GM23338 (cell line): ENCODE data around the gene MVB12B. TPM values are rescaled to one million over a fixed set of nuclear protein-coding genes. Genes with fewer than 3 reads are reported as not detected.

Experiments
- ATAC-seq: fragments of 200-7000 bp; cut with Tn5 transposase; 3 replicates; pipeline ENCODE4 v1.9.1; 2020
- DNase-seq: peaks from one replicate; pipeline ENCODE4 v3.0.0-alpha.2; 2015; ENCODE audit warnings: low spot score
- H2AFZ ChIP-seq: fragments of 200-600 bp; sonication (generic); 2 replicates; pipeline ENCODE4 v1.8.0; 2016; ENCODE audit warnings: antibody characterized with exemption, mild to moderate bottlenecking, moderate library complexity
- H3F3A ChIP-seq: fragments of 200-600 bp; sonication (generic); replicated peaks from 2 replicates; pipeline ENCODE4 v1.8.0; 2017; ENCODE audit warnings: antibody characterized with exemption, mixed run types, low read depth
- H3K27ac ChIP-seq: fragments of 200-600 bp; sonication (generic); 2 replicates; pipeline ENCODE4 v1.6.1; 2016; ENCODE audit warnings: low read depth
- H3K27me3 ChIP-seq: fragments of 200-600 bp; sonication (generic); 2 replicates; pipeline ENCODE4 v1.8.0; 2016; ENCODE audit warnings: mild to moderate bottlenecking, mixed run types, moderate library complexity; ENCODE audit not compliant: insufficient read depth
- H3K36me3 ChIP-seq: fragments of 200-600 bp; sonication (generic); 2 replicates; pipeline ENCODE4 v1.8.0; 2016; ENCODE audit warnings: mild to moderate bottlenecking; ENCODE audit not compliant: insufficient read depth
- H3K4me1 ChIP-seq: fragments of 200-600 bp; sonication (generic); 2 replicates; pipeline ENCODE4 v1.8.0; 2016; ENCODE audit warnings: mild to moderate bottlenecking, moderate library complexity; ENCODE audit not compliant: insufficient read depth
- H3K4me2 ChIP-seq: fragments of 200-600 bp; sonication (generic); 2 replicates; pipeline ENCODE4 v1.7.1; 2017; ENCODE audit warnings: mixed run types
- H3K4me3 ChIP-seq: fragments of 200-600 bp; sonication (generic); 2 replicates; pipeline ENCODE4 v1.6.1; 2016; ENCODE audit warnings: mixed run types
- H3K79me2 ChIP-seq: fragments of 200-600 bp; sonication (generic); replicated peaks from 2 replicates; pipeline ENCODE4 v1.8.0; 2017; ENCODE audit warnings: mild to moderate bottlenecking; ENCODE audit not compliant: insufficient read depth
- H3K9me2 ChIP-seq: fragments of 200-600 bp; sonication (generic); 2 replicates; pipeline ENCODE4 v1.8.0; 2017; ENCODE audit not compliant: insufficient read depth
- H4K20me1 ChIP-seq: fragments of 200-600 bp; sonication (generic); replicated peaks from 2 replicates; pipeline ENCODE4 v1.8.0; 2017; ENCODE audit warnings: mild to moderate bottlenecking; ENCODE audit not compliant: insufficient read depth
- H3K27ac Mint-ChIP-seq: 2 replicates; pipeline ENCODE4 v1.8.0; 2020; ENCODE audit warnings: inconsistent platforms, mild to moderate bottlenecking, moderate library complexity, mixed read lengths
- H3K27me3 Mint-ChIP-seq: 3 replicates; pipeline ENCODE4 v1.8.0; 2022; ENCODE audit warnings: low read depth, mild to moderate bottlenecking, moderate library complexity, mixed read lengths, inconsistent platforms; ENCODE audit not compliant: insufficient read depth, poor library complexity
- H3K36me3 Mint-ChIP-seq: 3 replicates; pipeline ENCODE4 v1.8.0; 2021; ENCODE audit warnings: low read depth, mild to moderate bottlenecking, inconsistent platforms, moderate library complexity, mixed read lengths
- H3K4me1 Mint-ChIP-seq: 3 replicates; pipeline ENCODE4 v1.8.0; 2020; ENCODE audit warnings: mild to moderate bottlenecking, inconsistent platforms, mixed read lengths
- H3K4me3 Mint-ChIP-seq: 3 replicates; pipeline ENCODE4 v1.8.0; 2021; ENCODE audit warnings: moderate library complexity, mild to moderate bottlenecking, inconsistent platforms, mixed read lengths
- H3K9me3 Mint-ChIP-seq: 3 replicates; pipeline ENCODE4 v1.8.0; 2020; ENCODE audit warnings: moderate library complexity, mild to moderate bottlenecking, inconsistent platforms, mixed read lengths
- CREB1 ChIP-seq: fragments of 250-450 bp; sonication (Bioruptor Pico); IDR thresholded peaks from 2 replicates; pipeline ENCODE4 v1.5.0; 2020; ENCODE audit warnings: low read depth, mild to moderate bottlenecking, moderate library complexity
- ETS1 ChIP-seq: IDR thresholded peaks from 2 replicates; pipeline ENCODE4 v1.6.1; 2016; ENCODE audit warnings: antibody characterized with exemption
- EZH2phosphoT487 ChIP-seq: fragments of 200-600 bp; sonication (generic); IDR thresholded peaks from one replicate; pipeline ENCODE4 v1.8.1; 2018; ENCODE audit warnings: antibody characterized with exemption; ENCODE audit not compliant: unreplicated experiment
- JUNB ChIP-seq: IDR thresholded peaks from one replicate; pipeline ENCODE4 v1.6.1; 2016; ENCODE audit warnings: antibody characterized with exemption; ENCODE audit not compliant: unreplicated experiment
- NANOG ChIP-seq: IDR thresholded peaks from 2 replicates; pipeline ENCODE4 v1.6.1; 2016; ENCODE audit warnings: antibody characterized with exemption, borderline replicate concordance
- POLR2AphosphoS5 ChIP-seq: IDR thresholded peaks from 2 replicates; pipeline ENCODE4 v1.6.1; 2016; ENCODE audit warnings: antibody characterized with exemption, low read depth
- STAT1 ChIP-seq: IDR thresholded peaks from one replicate; pipeline ENCODE4 v1.6.1; 2016; ENCODE audit warnings: antibody characterized with exemption; ENCODE audit not compliant: unreplicated experiment
- ZNF331 ChIP-seq: fragments of 250-450 bp; sonication (Bioruptor Pico); IDR thresholded peaks from 2 replicates; pipeline ENCODE4 v1.5.0; 2020; ENCODE audit warnings: low read depth, mild to moderate bottlenecking, moderate library complexity
- ZNF462 ChIP-seq: fragments of 250-450 bp; sonication (Bioruptor Pico); IDR thresholded peaks from 2 replicates; pipeline ENCODE4 v1.5.0; 2020; ENCODE audit warnings: mild to moderate bottlenecking, moderate library complexity
- polyA plus RNA-seq: library from polyadenylated mRNA; unstranded; fragments of >200 nt; fragmentation: Nextera tagmentation; extraction: Ambion mirVana; gene quantifications from 2 replicates; pipeline ENCODE4 v1.2.1, GENCODE V29; 2016
- total RNA-seq: library from RNA; depleted of rRNA; stranded (reverse); fragments of >200 nt; shearing (Covaris generic); gene quantifications from 2 replicates; pipeline ENCODE4 v1.2.3, GENCODE V29; 2014
- TF ChIP-seq, protein P1 (sequence below): IDR thresholded peaks from one replicate; pipeline ENCODE4 v1.6.1; 2018; ENCODE audit warnings: antibody characterized with exemption; ENCODE audit not compliant: unreplicated experiment

The MVB12B gene
- total and polyA plus RNA-seq, 2 experiments from 2014 or later = 1.9 to 6.6 TPM

GRCh38 chr9:126524353-126525077, 197.9 kb downstream of the MVB12B start (continued):
- TF ChIP-seq CREB1 (CRISPR knock-in tag) (no peak), ZNF462 (CRISPR knock-in tag) (no peak), POLR2AphosphoS5 (no peak), ETS1 (no peak), EZH2phosphoT487 (no peak)

DNA sequence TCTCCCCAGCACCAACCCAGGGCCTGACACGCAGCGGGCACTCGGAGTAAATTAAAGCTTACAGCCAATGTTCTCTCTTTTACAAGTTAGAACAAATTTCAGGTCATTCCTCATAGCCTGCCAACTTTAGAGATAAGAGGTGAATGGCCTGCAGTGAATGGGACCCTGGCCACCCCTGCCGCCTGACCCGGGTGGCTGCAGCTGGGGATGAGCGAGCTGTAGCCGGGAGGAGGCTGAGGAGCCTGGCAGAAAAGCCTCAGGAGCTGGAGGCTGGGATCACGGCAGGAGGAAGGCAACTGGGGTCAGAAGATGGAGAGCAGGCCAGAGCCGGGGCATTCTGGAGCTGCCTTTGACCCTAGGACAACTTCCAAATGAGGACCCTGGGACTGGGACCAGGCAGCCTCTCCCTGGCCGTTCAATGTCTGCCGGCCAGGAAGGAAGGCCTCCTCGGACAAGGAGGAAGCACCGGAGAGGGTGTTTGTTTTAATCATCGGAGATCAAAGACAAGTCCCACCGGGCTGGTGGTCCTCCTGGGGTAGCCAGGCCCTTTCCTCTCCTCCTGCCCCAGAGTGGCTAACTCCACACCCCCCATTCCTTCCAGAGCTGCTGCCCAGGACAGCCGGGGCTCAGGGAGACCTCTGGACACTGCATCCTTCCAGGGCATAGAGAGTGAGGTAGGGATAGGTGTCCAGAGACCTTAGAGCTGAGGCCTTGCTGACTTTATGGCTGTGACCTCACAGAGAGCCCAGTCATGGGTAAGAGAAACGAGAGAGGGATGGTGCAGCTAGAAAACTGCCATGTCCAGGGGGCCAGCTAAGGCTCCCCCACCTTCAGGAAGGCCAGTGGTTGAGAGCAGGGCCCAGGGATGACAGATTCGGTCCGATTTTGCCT, 199.8 kb downstream of the MVB12B start:
- Histone ChIP-seq H3K4me1 (peaks cover 35% of the 10 kb centered on the region), H3K27ac (no peak overlapping the region), H3F3A (no peaks in the 10 kb centered on the region), H4K20me1 (no peaks in the 10 kb centered on the region), H2AFZ (no peak overlapping the region), H3K9me2 (no peaks in the 10 kb centered on the region), H3K36me3 (no peaks in the 10 kb centered on the region), H3K4me3 (no peak overlapping the region), H3K27me3 (no peaks in the 10 kb centered on the region), H3K79me2 (no peaks in the 10 kb centered on the region), H3K4me2 (no peak overlapping the region)
- H3K4me1 Mint-ChIP-seq = peaks cover 39% of the 10 kb centered on the region
- H3K4me3 Mint-ChIP-seq = no peak overlapping the region
- peaks cover 6% of the 10 kb centered on the region for H3K27me3 Mint-ChIP-seq
- ATAC-seq = no peak
- no peak overlapping the region for H3K27ac Mint-ChIP-seq
- no peaks in the 10 kb centered on the region for H3K9me3 Mint-ChIP-seq
- no peak for DNase-seq
- no peaks in the 10 kb centered on the region for H3K36me3 Mint-ChIP-seq
- TF ChIP-seq ETS1 (no peak), ZNF331 (CRISPR knock-in tag) (no peak), STAT1 (no peak), JUNB (no peak), NANOG (no peak), CREB1 (CRISPR knock-in tag) (no peak), POLR2AphosphoS5 (no peak)
- TF ChIP-seq, protein P1, sequence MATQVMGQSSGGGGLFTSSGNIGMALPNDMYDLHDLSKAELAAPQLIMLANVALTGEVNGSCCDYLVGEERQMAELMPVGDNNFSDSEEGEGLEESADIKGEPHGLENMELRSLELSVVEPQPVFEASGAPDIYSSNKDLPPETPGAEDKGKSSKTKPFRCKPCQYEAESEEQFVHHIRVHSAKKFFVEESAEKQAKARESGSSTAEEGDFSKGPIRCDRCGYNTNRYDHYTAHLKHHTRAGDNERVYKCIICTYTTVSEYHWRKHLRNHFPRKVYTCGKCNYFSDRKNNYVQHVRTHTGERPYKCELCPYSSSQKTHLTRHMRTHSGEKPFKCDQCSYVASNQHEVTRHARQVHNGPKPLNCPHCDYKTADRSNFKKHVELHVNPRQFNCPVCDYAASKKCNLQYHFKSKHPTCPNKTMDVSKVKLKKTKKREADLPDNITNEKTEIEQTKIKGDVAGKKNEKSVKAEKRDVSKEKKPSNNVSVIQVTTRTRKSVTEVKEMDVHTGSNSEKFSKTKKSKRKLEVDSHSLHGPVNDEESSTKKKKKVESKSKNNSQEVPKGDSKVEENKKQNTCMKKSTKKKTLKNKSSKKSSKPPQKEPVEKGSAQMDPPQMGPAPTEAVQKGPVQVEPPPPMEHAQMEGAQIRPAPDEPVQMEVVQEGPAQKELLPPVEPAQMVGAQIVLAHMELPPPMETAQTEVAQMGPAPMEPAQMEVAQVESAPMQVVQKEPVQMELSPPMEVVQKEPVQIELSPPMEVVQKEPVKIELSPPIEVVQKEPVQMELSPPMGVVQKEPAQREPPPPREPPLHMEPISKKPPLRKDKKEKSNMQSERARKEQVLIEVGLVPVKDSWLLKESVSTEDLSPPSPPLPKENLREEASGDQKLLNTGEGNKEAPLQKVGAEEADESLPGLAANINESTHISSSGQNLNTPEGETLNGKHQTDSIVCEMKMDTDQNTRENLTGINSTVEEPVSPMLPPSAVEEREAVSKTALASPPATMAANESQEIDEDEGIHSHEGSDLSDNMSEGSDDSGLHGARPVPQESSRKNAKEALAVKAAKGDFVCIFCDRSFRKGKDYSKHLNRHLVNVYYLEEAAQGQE = no peak
